GM23338 (cell line): ENCODE data around the gene SUCLG2. TPM values are rescaled to one million over a fixed set of nuclear protein-coding genes. Genes with fewer than 3 reads are reported as not detected.

Source experiments
- ATAC-seq: fragments of 200-7000 bp; cut with Tn5 transposase; 3 replicates; pipeline ENCODE4 v1.9.1; 2020
- DNase-seq: peaks from one replicate; pipeline ENCODE4 v3.0.0-alpha.2; 2015; ENCODE audit warnings: low spot score
- H2AFZ ChIP-seq: fragments of 200-600 bp; sonication (generic); 2 replicates; pipeline ENCODE4 v1.8.0; 2016; ENCODE audit warnings: antibody characterized with exemption, mild to moderate bottlenecking, moderate library complexity
- H3F3A ChIP-seq: fragments of 200-600 bp; sonication (generic); replicated peaks from 2 replicates; pipeline ENCODE4 v1.8.0; 2017; ENCODE audit warnings: antibody characterized with exemption, mixed run types, low read depth
- H3K27ac ChIP-seq: fragments of 200-600 bp; sonication (generic); 2 replicates; pipeline ENCODE4 v1.6.1; 2016; ENCODE audit warnings: low read depth
- H3K27me3 ChIP-seq: fragments of 200-600 bp; sonication (generic); 2 replicates; pipeline ENCODE4 v1.8.0; 2016; ENCODE audit warnings: mild to moderate bottlenecking, mixed run types, moderate library complexity; ENCODE audit not compliant: insufficient read depth
- H3K36me3 ChIP-seq: fragments of 200-600 bp; sonication (generic); 2 replicates; pipeline ENCODE4 v1.8.0; 2016; ENCODE audit warnings: mild to moderate bottlenecking; ENCODE audit not compliant: insufficient read depth
- H3K4me1 ChIP-seq: fragments of 200-600 bp; sonication (generic); 2 replicates; pipeline ENCODE4 v1.8.0; 2016; ENCODE audit warnings: mild to moderate bottlenecking, moderate library complexity; ENCODE audit not compliant: insufficient read depth
- H3K4me2 ChIP-seq: fragments of 200-600 bp; sonication (generic); 2 replicates; pipeline ENCODE4 v1.7.1; 2017; ENCODE audit warnings: mixed run types
- H3K4me3 ChIP-seq: fragments of 200-600 bp; sonication (generic); 2 replicates; pipeline ENCODE4 v1.6.1; 2016; ENCODE audit warnings: mixed run types
- H3K79me2 ChIP-seq: fragments of 200-600 bp; sonication (generic); replicated peaks from 2 replicates; pipeline ENCODE4 v1.8.0; 2017; ENCODE audit warnings: mild to moderate bottlenecking; ENCODE audit not compliant: insufficient read depth
- H3K9me2 ChIP-seq: fragments of 200-600 bp; sonication (generic); 2 replicates; pipeline ENCODE4 v1.8.0; 2017; ENCODE audit not compliant: insufficient read depth
- H4K20me1 ChIP-seq: fragments of 200-600 bp; sonication (generic); replicated peaks from 2 replicates; pipeline ENCODE4 v1.8.0; 2017; ENCODE audit warnings: mild to moderate bottlenecking; ENCODE audit not compliant: insufficient read depth
- H3K27ac Mint-ChIP-seq: 2 replicates; pipeline ENCODE4 v1.8.0; 2020; ENCODE audit warnings: inconsistent platforms, mild to moderate bottlenecking, moderate library complexity, mixed read lengths
- H3K27me3 Mint-ChIP-seq: 3 replicates; pipeline ENCODE4 v1.8.0; 2022; ENCODE audit warnings: low read depth, mild to moderate bottlenecking, moderate library complexity, mixed read lengths, inconsistent platforms; ENCODE audit not compliant: insufficient read depth, poor library complexity
- H3K36me3 Mint-ChIP-seq: 3 replicates; pipeline ENCODE4 v1.8.0; 2021; ENCODE audit warnings: low read depth, mild to moderate bottlenecking, inconsistent platforms, moderate library complexity, mixed read lengths
- H3K4me1 Mint-ChIP-seq: 3 replicates; pipeline ENCODE4 v1.8.0; 2020; ENCODE audit warnings: mild to moderate bottlenecking, inconsistent platforms, mixed read lengths
- H3K4me3 Mint-ChIP-seq: 3 replicates; pipeline ENCODE4 v1.8.0; 2021; ENCODE audit warnings: moderate library complexity, mild to moderate bottlenecking, inconsistent platforms, mixed read lengths
- H3K9me3 Mint-ChIP-seq: 3 replicates; pipeline ENCODE4 v1.8.0; 2020; ENCODE audit warnings: moderate library complexity, mild to moderate bottlenecking, inconsistent platforms, mixed read lengths
- CREB1 ChIP-seq: fragments of 250-450 bp; sonication (Bioruptor Pico); IDR thresholded peaks from 2 replicates; pipeline ENCODE4 v1.5.0; 2020; ENCODE audit warnings: low read depth, mild to moderate bottlenecking, moderate library complexity
- CTCF ChIP-seq, 2 experiments: fragments of 200-600 bp in 1 of 2; sonication (generic) in 1 of 2; conservative IDR thresholded peaks; 2 replicates each; pipeline versions ENCODE4 v1.5.1 to v1.6.1; 2016 to 2017; ENCODE audit warnings: antibody characterized with exemption in 2 of 2, low read depth in 2 of 2, mild to moderate bottlenecking in 2 of 2, moderate library complexity in 1 of 2
- ETS1 ChIP-seq: IDR thresholded peaks from 2 replicates; pipeline ENCODE4 v1.6.1; 2016; ENCODE audit warnings: antibody characterized with exemption
- EZH2 ChIP-seq: fragments of 200-600 bp; sonication (generic); IDR thresholded peaks from one replicate; pipeline ENCODE4 v1.8.0; 2017; ENCODE audit warnings: antibody characterized with exemption, mild to moderate bottlenecking, low read depth; ENCODE audit not compliant: unreplicated experiment
- EZH2phosphoT487 ChIP-seq: fragments of 200-600 bp; sonication (generic); IDR thresholded peaks from one replicate; pipeline ENCODE4 v1.8.1; 2018; ENCODE audit warnings: antibody characterized with exemption; ENCODE audit not compliant: unreplicated experiment
- JUNB ChIP-seq: IDR thresholded peaks from one replicate; pipeline ENCODE4 v1.6.1; 2016; ENCODE audit warnings: antibody characterized with exemption; ENCODE audit not compliant: unreplicated experiment
- NANOG ChIP-seq: IDR thresholded peaks from 2 replicates; pipeline ENCODE4 v1.6.1; 2016; ENCODE audit warnings: antibody characterized with exemption, borderline replicate concordance
- POLR2AphosphoS5 ChIP-seq: IDR thresholded peaks from 2 replicates; pipeline ENCODE4 v1.6.1; 2016; ENCODE audit warnings: antibody characterized with exemption, low read depth
- REST ChIP-seq: IDR thresholded peaks from one replicate; pipeline ENCODE4 v1.6.1; 2018; ENCODE audit warnings: antibody characterized with exemption; ENCODE audit not compliant: unreplicated experiment
- STAT1 ChIP-seq: IDR thresholded peaks from one replicate; pipeline ENCODE4 v1.6.1; 2016; ENCODE audit warnings: antibody characterized with exemption; ENCODE audit not compliant: unreplicated experiment
- ZNF114 ChIP-seq: fragments of 250-450 bp; sonication (Bioruptor Pico); IDR thresholded peaks from 2 replicates; pipeline ENCODE4 v1.5.0; 2020; ENCODE audit warnings: mild to moderate bottlenecking, moderate library complexity
- ZNF331 ChIP-seq: fragments of 250-450 bp; sonication (Bioruptor Pico); IDR thresholded peaks from 2 replicates; pipeline ENCODE4 v1.5.0; 2020; ENCODE audit warnings: low read depth, mild to moderate bottlenecking, moderate library complexity
- ZNF462 ChIP-seq: fragments of 250-450 bp; sonication (Bioruptor Pico); IDR thresholded peaks from 2 replicates; pipeline ENCODE4 v1.5.0; 2020; ENCODE audit warnings: mild to moderate bottlenecking, moderate library complexity
- polyA plus RNA-seq: library from polyadenylated mRNA; unstranded; fragments of >200 nt; fragmentation: Nextera tagmentation; extraction: Ambion mirVana; gene quantifications from 2 replicates; pipeline ENCODE4 v1.2.1, GENCODE V29; 2016
- total RNA-seq: library from RNA; depleted of rRNA; stranded (reverse); fragments of >200 nt; shearing (Covaris generic); gene quantifications from 2 replicates; pipeline ENCODE4 v1.2.3, GENCODE V29; 2014

The SUCLG2 gene
- total and polyA plus RNA-seq, 2 experiments from 2014 or later: 29.3 to 39.0 TPM

GRCh38 chr3:67487564-67488114 lies 166.8 kb downstream of the SUCLG2 start:
- Mint-ChIP-seq H3K9me3 (no peaks in the 10 kb centered on the region), H3K36me3 (no peaks in the 10 kb centered on the region)
- no peak overlapping the region for H3K4me2 ChIP-seq

More at GRCh38 chr3:67487564-67488114, 166.8 kb downstream of the SUCLG2 start:
- H3K4me3 ChIP-seq: no peak overlapping the region
- H3K27ac ChIP-seq: no peak overlapping the region
- H3K27me3 Mint-ChIP-seq: no peaks in the 10 kb centered on the region
- H3K4me1 ChIP-seq: peaks cover 6% of the 10 kb centered on the region; the same call in 1 of the 2 replicates
- no peak for DNase-seq
- no peak overlapping the region for H2AFZ ChIP-seq
- ATAC-seq: no peak
- no peak overlapping the region; the same call in none of the 2 replicates for H3K27ac Mint-ChIP-seq
- no peak for TF ChIP-seq ZNF114 (CRISPR knock-in tag)
- no peak for TF ChIP-seq NANOG
- TF ChIP-seq ZNF331 (CRISPR knock-in tag): no peak
- no peak for TF ChIP-seq CREB1 (CRISPR knock-in tag)
- no peak for TF ChIP-seq ETS1
- no peak for TF ChIP-seq STAT1
- TF ChIP-seq CTCF (conservative IDR thresholded peaks at IDR 0.05; ENCODE audit: low read depth in 2 of 2): no peak
- TF ChIP-seq ZNF462 (CRISPR knock-in tag): no peak
- no peak for TF ChIP-seq REST
- TF ChIP-seq POLR2AphosphoS5: no peak
- no peak for TF ChIP-seq JUNB
- no peak for TF ChIP-seq EZH2
- no peak for TF ChIP-seq EZH2phosphoT487
- H3K4me3 Mint-ChIP-seq: no peak overlapping the region
- peaks cover 10% of the 10 kb centered on the region for H3K4me1 Mint-ChIP-seq
- no peaks in the 10 kb centered on the region for H4K20me1 ChIP-seq
- no peaks in the 10 kb centered on the region for H3K36me3 ChIP-seq
- H3F3A ChIP-seq: no peaks in the 10 kb centered on the region
- H3K27me3 ChIP-seq: no peaks in the 10 kb centered on the region
- no peaks in the 10 kb centered on the region for H3K79me2 ChIP-seq
- no peaks in the 10 kb centered on the region; the same call in 1 of the 2 replicates for H3K9me2 ChIP-seq
